Measurements from ENCODE around the gene TMEM175. TPM values are rescaled to one million over a fixed set of nuclear protein-coding genes. Genes with fewer than 3 reads are reported as not detected.
A peak's percentile ranks its signal among the peaks of the same experiment; 100 is the strongest.

Gene TMEM175
- total and polyA plus RNA-seq, 2 donors from 2014 or later = 26.0 to 31.1 TPM

DNA sequence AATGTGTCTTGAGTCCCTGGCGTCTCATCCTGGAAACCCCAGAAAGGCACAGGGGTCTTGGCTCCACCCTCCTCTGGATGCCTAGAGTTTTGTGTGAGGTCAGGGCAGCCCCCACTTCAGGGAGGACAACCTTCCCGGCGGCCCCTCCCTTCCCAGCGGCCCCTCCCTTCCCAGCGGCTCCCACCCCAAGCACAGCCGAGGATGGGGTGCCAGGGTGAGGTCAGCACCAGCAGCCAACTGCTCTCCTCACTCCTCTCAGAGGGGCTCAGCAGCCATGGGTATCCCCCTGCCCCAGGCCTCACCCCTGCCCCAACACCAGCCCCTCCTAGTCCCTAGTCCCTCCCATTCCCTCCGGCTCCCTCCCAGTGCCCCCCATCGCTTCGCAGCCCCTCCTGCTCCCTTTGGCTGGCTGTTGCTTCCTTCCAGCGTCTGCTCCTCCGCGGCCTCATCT, 23.7 kb downstream of the TMEM175 start:
- no peaks in the 10 kb centered on the region for H3K9me3 ChIP-seq (ENCODE audit: control insufficient read depth in 2 of 3, insufficient read depth in 1 of 3, low read length in 3 of 3)
- peaks cover 0 to 5% (median 0%) of the 10 kb centered on the region in 3 donors for H3K36me3 ChIP-seq (ENCODE audit: control insufficient read depth in 2 of 3, insufficient read depth in 3 of 3, low read length in 3 of 3)
- DNase-seq = peak in 2 of 5 donors; percentile 17 to 63
- intact Hi-C loops (cut with DNase I) = no loop called here
- no peak for TF ChIP-seq CTCF (IDR thresholded peaks at IDR 0.05; ENCODE audit: borderline replicate concordance, extremely low read depth, insufficient read depth)
- H3K4me1 ChIP-seq (ENCODE audit: control insufficient read depth in 2 of 3, insufficient read depth in 2 of 3, low read depth in 1 of 3, low read length in 3 of 3) = no peaks in the 10 kb centered on the region
- H3K4me3 ChIP-seq (ENCODE audit: low read length in 3 of 3) = no peak overlapping the region
- H3K9ac ChIP-seq (ENCODE audit: low read length in 3 of 3) = no peak overlapping the region
- no peak for FAIRE-seq
- H3K27ac ChIP-seq (ENCODE audit: low read depth in 2 of 2, low read length in 2 of 2) = no peak overlapping the region
- no peaks in the 10 kb centered on the region for H3K27me3 ChIP-seq (ENCODE audit: control insufficient read depth, insufficient read depth, low read length)

DNA sequence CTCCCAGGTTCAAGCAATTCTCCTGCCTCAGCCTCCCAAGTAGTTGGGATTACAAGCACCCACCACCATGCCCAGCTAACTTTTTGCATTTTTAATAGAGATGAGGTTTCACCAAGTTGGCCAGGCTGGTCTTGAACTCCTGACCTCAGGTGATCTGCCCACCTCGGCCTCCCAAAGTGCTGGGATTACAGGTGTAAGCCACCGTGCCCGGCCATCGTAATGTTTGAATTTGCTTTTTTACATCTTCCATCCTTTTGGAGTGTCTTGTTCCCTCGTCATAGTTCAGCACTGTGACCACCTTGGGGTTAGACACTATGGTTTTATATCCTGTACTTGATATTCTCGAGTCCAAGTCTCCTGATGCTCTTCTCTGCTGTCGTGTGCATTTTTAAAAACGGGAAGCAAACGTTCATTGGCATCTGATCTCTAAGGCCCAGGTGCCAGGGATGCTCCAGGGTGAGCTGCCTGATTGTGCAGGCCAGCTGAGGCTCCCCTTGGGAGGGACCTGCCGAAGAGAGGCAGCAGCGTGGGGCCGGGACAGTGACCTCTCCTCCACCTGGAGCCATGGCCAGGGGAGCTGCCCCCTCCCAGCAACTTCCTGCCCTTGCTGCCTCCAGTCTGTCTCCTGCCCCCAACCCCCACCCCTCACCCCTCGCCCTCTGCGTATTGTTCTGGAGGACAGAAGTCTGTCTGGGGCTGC, 24.4 kb downstream of the TMEM175 start:
- Histone ChIP-seq H3K36me3 (ENCODE audit: control insufficient read depth in 2 of 3, insufficient read depth in 3 of 3, low read length in 3 of 3) (peaks cover 0 to 5% (median 0%) of the 10 kb centered on the region in 3 donors), H3K27me3 (ENCODE audit: control insufficient read depth, insufficient read depth, low read length) (no peaks in the 10 kb centered on the region), H3K9me3 (ENCODE audit: control insufficient read depth in 2 of 3, insufficient read depth in 1 of 3, low read length in 3 of 3) (no peaks in the 10 kb centered on the region), H3K27ac (ENCODE audit: low read depth in 2 of 2, low read length in 2 of 2) (no peak overlapping the region), H3K4me1 (ENCODE audit: control insufficient read depth in 2 of 3, insufficient read depth in 2 of 3, low read depth in 1 of 3, low read length in 3 of 3) (no peaks in the 10 kb centered on the region), H3K9ac (ENCODE audit: low read length in 3 of 3) (no peak overlapping the region), H3K4me3 (ENCODE audit: low read length in 3 of 3) (no peak overlapping the region)
- FAIRE-seq (no peak), DNase-seq (peak in 1 of 5 donors; percentile 28)
- intact Hi-C loops (cut with DNase I) = no loop called here
- no peak for TF ChIP-seq CTCF (IDR thresholded peaks at IDR 0.05; ENCODE audit: borderline replicate concordance, extremely low read depth, insufficient read depth)

- FAIRE-seq (no peak), DNase-seq (peak in 1 of 5 donors; percentile 59)
- H3K4me3 ChIP-seq (ENCODE audit: low read length in 3 of 3) = no peak overlapping the region
- no peak overlapping the region for H3K9ac ChIP-seq (ENCODE audit: low read length in 3 of 3)
- H3K36me3 ChIP-seq (ENCODE audit: control insufficient read depth in 2 of 3, insufficient read depth in 3 of 3, low read length in 3 of 3) = peaks cover 0 to 5% (median 0%) of the 10 kb centered on the region in 3 donors
- no peaks in the 10 kb centered on the region for H3K9me3 ChIP-seq (ENCODE audit: control insufficient read depth in 2 of 3, insufficient read depth in 1 of 3, low read length in 3 of 3)
- H3K27me3 ChIP-seq (ENCODE audit: control insufficient read depth, insufficient read depth, low read length) = no peaks in the 10 kb centered on the region
- H3K4me1 ChIP-seq (ENCODE audit: control insufficient read depth in 2 of 3, insufficient read depth in 2 of 3, low read depth in 1 of 3, low read length in 3 of 3) = no peaks in the 10 kb centered on the region
- no peak overlapping the region for H3K27ac ChIP-seq (ENCODE audit: low read depth in 2 of 2, low read length in 2 of 2)
- no peak for TF ChIP-seq CTCF (IDR thresholded peaks at IDR 0.05; ENCODE audit: borderline replicate concordance, extremely low read depth, insufficient read depth)
- intact Hi-C loops (cut with DNase I) = no loop called here
Measured at GRCh38 chr4:957231-957580, 24.9 kb downstream of the TMEM175 start.

Measured in kidney (tissue), 14 donors.